Fibroblast of skin of right biceps (primary cell): ENCODE measurements around the gene MARCO.
A peak's percentile ranks its signal among the peaks of the same experiment; 100 is the strongest.
"Not testable (repeated sequence)": the region's sequence is repeated elsewhere in the genome, so short reads cannot be mapped to it uniquely, and the experiment has no call there.

ENCODE experiments used
- DNase-seq: peaks from one replicate; pipeline ENCODE4 v3.0.0-alpha.2; 2013

The MARCO gene

GRCh38 chr2:118932949-118933348 is 9.0 kb upstream of the MARCO start:
- no peak for DNase-seq

GRCh38 chr2:118936306-118936705 is 5.7 kb upstream of the MARCO start:
- DNase-seq, result no peak

- no peak for DNase-seq
Measured at GRCh38 chr2:118936936-118937335, 5.1 kb upstream of the MARCO start.

GRCh38 chr2:118937817-118938216 is 4.2 kb upstream of the MARCO start:
- DNase-seq, result no peak

GRCh38 chr2:118939994-118940393 is 2.0 kb upstream of the MARCO start:
- no peak for DNase-seq

- DNase-seq, result no peak
Measured at GRCh38 chr2:118940486-118941120, 1.4 kb upstream of the MARCO start.

- no peak for DNase-seq
Measured at GRCh38 chr2:118943286-118943685, 1.3 kb downstream of the MARCO start.

GRCh38 chr2:118945881-118946280 is 3.9 kb downstream of the MARCO start:
- DNase-seq, result no peak

- not testable (repeated sequence) for DNase-seq
Measured at GRCh38 chr2:118948266-118948665, 6.3 kb downstream of the MARCO start.

GRCh38 chr2:118954297-118955060 is 12.5 kb downstream of the MARCO start:
- no peak for DNase-seq

- DNase-seq, result no peak
Measured at GRCh38 chr2:118965737-118966136, 23.7 kb downstream of the MARCO start.

- no peak for DNase-seq
Measured at GRCh38 chr2:118967124-118967880, 25.3 kb downstream of the MARCO start.

GRCh38 chr2:118968042-118968441 is 26.0 kb downstream of the MARCO start:
- DNase-seq, result no peak

- peak; percentile 8 for DNase-seq
Measured at GRCh38 chr2:118968961-118969733, 27.2 kb downstream of the MARCO start.

- no peak for DNase-seq
Measured at GRCh38 chr2:118969734-118970395, 27.9 kb downstream of the MARCO start.

- DNase-seq, result no peak
Measured at GRCh38 chr2:118970396-118971135, 28.6 kb downstream of the MARCO start.

GRCh38 chr2:118971245-118972122 is 29.5 kb downstream of the MARCO start:
- DNase-seq, result no peak

- DNase-seq, result peak; percentile 35
Measured at GRCh38 chr2:118973542-118973951, 31.6 kb downstream of the MARCO start.

- DNase-seq, result peak; percentile 67
Measured at GRCh38 chr2:118974103-118974993, 32.4 kb downstream of the MARCO start.

- no peak for DNase-seq
Measured at GRCh38 chr2:118975133-118975532, 33.1 kb downstream of the MARCO start.
